Measurements from ENCODE around the gene WASF2.

- TF ChIP-seq EP300 (IDR thresholded peaks at IDR 0.05; ENCODE audit: borderline replicate concordance in 1 of 2, low read depth in 2 of 2, low read length in 2 of 2), result no peak
- no peak for TF ChIP-seq TAF1 (IDR thresholded peaks at IDR 0.05; ENCODE audit: low read depth, low read length)
- TF ChIP-seq RXRA (IDR thresholded peaks at IDR 0.05; ENCODE audit: insufficient read depth, low read depth, low read length), result no peak
- TF ChIP-seq, protein P1, sequence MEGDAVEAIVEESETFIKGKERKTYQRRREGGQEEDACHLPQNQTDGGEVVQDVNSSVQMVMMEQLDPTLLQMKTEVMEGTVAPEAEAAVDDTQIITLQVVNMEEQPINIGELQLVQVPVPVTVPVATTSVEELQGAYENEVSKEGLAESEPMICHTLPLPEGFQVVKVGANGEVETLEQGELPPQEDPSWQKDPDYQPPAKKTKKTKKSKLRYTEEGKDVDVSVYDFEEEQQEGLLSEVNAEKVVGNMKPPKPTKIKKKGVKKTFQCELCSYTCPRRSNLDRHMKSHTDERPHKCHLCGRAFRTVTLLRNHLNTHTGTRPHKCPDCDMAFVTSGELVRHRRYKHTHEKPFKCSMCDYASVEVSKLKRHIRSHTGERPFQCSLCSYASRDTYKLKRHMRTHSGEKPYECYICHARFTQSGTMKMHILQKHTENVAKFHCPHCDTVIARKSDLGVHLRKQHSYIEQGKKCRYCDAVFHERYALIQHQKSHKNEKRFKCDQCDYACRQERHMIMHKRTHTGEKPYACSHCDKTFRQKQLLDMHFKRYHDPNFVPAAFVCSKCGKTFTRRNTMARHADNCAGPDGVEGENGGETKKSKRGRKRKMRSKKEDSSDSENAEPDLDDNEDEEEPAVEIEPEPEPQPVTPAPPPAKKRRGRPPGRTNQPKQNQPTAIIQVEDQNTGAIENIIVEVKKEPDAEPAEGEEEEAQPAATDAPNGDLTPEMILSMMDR (IDR thresholded peaks at IDR 0.05; ENCODE audit: control extremely low read depth in 1 of 3, insufficient read depth in 1 of 3, low read depth in 1 of 3, low read length in 3 of 3), result no peak
- peak; percentile 53; the same call in 1 of the 2 replicates for TF ChIP-seq MAX (IDR thresholded peaks at IDR 0.05)
- no peak for TF ChIP-seq POLR2AphosphoS5 (IDR thresholded peaks at IDR 0.05; ENCODE audit: low read depth, low read length)
Measured at GRCh38 chr1:27360159-27361043, 129.6 kb downstream of the WASF2 start.

Data from H1 (cell line).